WTC11 (cell line): ENCODE data around the gene HIKESHI. TPM values are rescaled to one million over a fixed set of nuclear protein-coding genes. Genes with fewer than 3 reads are reported as not detected.
"Not testable (repeated sequence)": the region's sequence is repeated elsewhere in the genome, so short reads cannot be mapped to it uniquely, and the experiment has no call there.

Experiments used
- ATAC-seq: fragments of 200-7000 bp; cut with Tn5 transposase; 2 replicates; pipeline ENCODE4 v1.10.0; 2021; ENCODE audit warnings: mild to moderate bottlenecking, moderate library complexity
- CTCF ChIA-PET: fragments of 300-600 bp; sonication (Branson Sonifier 250); formaldehyde crosslinking; loops from one replicate; lab custom pipeline; 2021; ENCODE audit warnings: antibody characterized with exemption; lab: Charles Lee
- POLR2A ChIA-PET: fragments of 350-600 bp; sonication (Branson Sonifier 250); formaldehyde crosslinking; loops from one replicate; lab custom pipeline; 2021; ENCODE audit warnings: antibody characterized with exemption; lab: Charles Lee
- DNase-seq: peaks from one replicate; pipeline ENCODE4 v3.0.0; 2021; ENCODE audit warnings: low spot score
- H3K27ac Mint-ChIP-seq: 2 replicates; pipeline ENCODE4 v1.8.0; 2021; ENCODE audit warnings: mixed read lengths
- H3K27me3 Mint-ChIP-seq: 2 replicates; pipeline ENCODE4 v1.8.0; 2021; ENCODE audit warnings: low read depth, mild to moderate bottlenecking, moderate library complexity, mixed read lengths
- H3K36me3 Mint-ChIP-seq: 2 replicates; pipeline ENCODE4 v1.8.0; 2021; ENCODE audit warnings: mixed read lengths
- H3K4me1 Mint-ChIP-seq: 2 replicates; pipeline ENCODE4 v1.8.0; 2022; ENCODE audit warnings: mixed read lengths
- H3K4me3 Mint-ChIP-seq: 2 replicates; pipeline ENCODE4 v1.8.0; 2021; ENCODE audit warnings: mild to moderate bottlenecking, moderate library complexity, mixed read lengths
- H3K9me3 Mint-ChIP-seq: 2 replicates; pipeline ENCODE4 v1.8.0; 2021; ENCODE audit warnings: mixed read lengths
- CBFB ChIP-seq: sonication (generic); formaldehyde crosslinking; IDR thresholded peaks from 2 replicates; pipeline ENCODE4 v1.8.1; 2022; ENCODE audit warnings: mild to moderate bottlenecking, low read depth, missing genetic modification reagents
- JUN ChIP-seq: sonication (generic); formaldehyde crosslinking; IDR thresholded peaks from 2 replicates; pipeline ENCODE4 v1.8.0; 2023; ENCODE audit warnings: mild to moderate bottlenecking, missing genetic modification reagents
- MYBL2 ChIP-seq: sonication (generic); formaldehyde crosslinking; IDR thresholded peaks from 2 replicates; pipeline ENCODE4 v1.8.1; 2023; ENCODE audit warnings: mild to moderate bottlenecking, moderate library complexity, missing genetic modification reagents
- NR1H2 ChIP-seq: sonication (generic); formaldehyde crosslinking; IDR thresholded peaks from 2 replicates; pipeline ENCODE4 v1.9.0; 2021; ENCODE audit warnings: mild to moderate bottlenecking, moderate library complexity, missing genetic modification reagents
- PRRX2 ChIP-seq: fragments of 250-450 bp; sonication (Bioruptor Pico); IDR thresholded peaks from 2 replicates; pipeline ENCODE4 v1.8.0; 2021; ENCODE audit warnings: mild to moderate bottlenecking
- TCF7 ChIP-seq: sonication (generic); formaldehyde crosslinking; IDR thresholded peaks from 2 replicates; pipeline ENCODE4 v1.8.0; 2022; ENCODE audit warnings: mild to moderate bottlenecking, low read depth, missing genetic modification reagents, moderate library complexity
- ZNF219 ChIP-seq: sonication (generic); formaldehyde crosslinking; IDR thresholded peaks from 2 replicates; pipeline ENCODE4 v1.8.0; 2023; ENCODE audit warnings: missing genetic modification reagents, mild to moderate bottlenecking, borderline replicate concordance
- total RNA-seq: library from RNA; stranded (reverse); gene quantifications from 3 replicates; pipeline ENCODE4 v1.2.3, GENCODE V29; 2021
- TF ChIP-seq, protein P1 (sequence below): sonication (generic); formaldehyde crosslinking; IDR thresholded peaks from 2 replicates; pipeline ENCODE4 v1.8.1; 2023; ENCODE audit warnings: mild to moderate bottlenecking, missing genetic modification reagents, moderate library complexity
- TF ChIP-seq, protein P2 (sequence below): sonication (generic); formaldehyde crosslinking; IDR thresholded peaks from 2 replicates; pipeline ENCODE4 v1.8.0; 2023; ENCODE audit warnings: missing genetic modification reagents
- TF ChIP-seq, protein P3 (sequence below): sonication (generic); formaldehyde crosslinking; IDR thresholded peaks from 2 replicates; pipeline ENCODE4 v1.8.1; 2022; ENCODE audit warnings: mild to moderate bottlenecking, missing genetic modification reagents, moderate library complexity, borderline replicate concordance

The HIKESHI gene
- total RNA-seq, 1 experiment from 2014 or later: 48.3 TPM

DNA sequence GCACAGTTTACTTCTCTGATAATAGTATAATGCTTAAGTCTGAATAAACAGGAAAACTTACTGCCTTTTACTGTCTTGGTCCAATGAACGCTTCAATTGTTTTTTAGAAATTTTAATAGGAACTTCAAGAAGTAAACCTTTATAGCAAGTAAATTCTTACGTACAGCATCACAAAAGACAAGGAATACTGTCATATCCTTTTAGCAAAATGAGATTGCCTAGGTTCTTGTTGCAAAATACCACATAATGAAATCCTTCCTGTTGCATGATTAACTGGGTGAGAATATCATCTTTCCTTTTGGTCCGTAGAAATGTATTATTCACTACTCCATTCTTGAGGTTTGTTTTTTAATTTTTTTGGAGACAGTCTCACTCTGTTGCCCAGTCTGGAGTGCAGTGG lies 22.3 kb upstream of the HIKESHI start:
- H3K27me3 Mint-ChIP-seq: no peaks in the 10 kb centered on the region
- CTCF ChIA-PET: no interaction called here
- TF ChIP-seq, protein P1, sequence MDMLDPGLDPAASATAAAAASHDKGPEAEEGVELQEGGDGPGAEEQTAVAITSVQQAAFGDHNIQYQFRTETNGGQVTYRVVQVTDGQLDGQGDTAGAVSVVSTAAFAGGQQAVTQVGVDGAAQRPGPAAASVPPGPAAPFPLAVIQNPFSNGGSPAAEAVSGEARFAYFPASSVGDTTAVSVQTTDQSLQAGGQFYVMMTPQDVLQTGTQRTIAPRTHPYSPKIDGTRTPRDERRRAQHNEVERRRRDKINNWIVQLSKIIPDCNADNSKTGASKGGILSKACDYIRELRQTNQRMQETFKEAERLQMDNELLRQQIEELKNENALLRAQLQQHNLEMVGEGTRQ (CRISPR knock-in tag): no peak
- TF ChIP-seq CBFB (CRISPR knock-in tag) (no peak), NR1H2 (CRISPR knock-in tag) (no peak), PRRX2 (no peak)
- TF ChIP-seq, protein P2, sequence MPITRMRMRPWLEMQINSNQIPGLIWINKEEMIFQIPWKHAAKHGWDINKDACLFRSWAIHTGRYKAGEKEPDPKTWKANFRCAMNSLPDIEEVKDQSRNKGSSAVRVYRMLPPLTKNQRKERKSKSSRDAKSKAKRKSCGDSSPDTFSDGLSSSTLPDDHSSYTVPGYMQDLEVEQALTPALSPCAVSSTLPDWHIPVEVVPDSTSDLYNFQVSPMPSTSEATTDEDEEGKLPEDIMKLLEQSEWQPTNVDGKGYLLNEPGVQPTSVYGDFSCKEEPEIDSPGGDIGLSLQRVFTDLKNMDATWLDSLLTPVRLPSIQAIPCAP (CRISPR knock-in tag): no peak
- TF ChIP-seq, protein P3, sequence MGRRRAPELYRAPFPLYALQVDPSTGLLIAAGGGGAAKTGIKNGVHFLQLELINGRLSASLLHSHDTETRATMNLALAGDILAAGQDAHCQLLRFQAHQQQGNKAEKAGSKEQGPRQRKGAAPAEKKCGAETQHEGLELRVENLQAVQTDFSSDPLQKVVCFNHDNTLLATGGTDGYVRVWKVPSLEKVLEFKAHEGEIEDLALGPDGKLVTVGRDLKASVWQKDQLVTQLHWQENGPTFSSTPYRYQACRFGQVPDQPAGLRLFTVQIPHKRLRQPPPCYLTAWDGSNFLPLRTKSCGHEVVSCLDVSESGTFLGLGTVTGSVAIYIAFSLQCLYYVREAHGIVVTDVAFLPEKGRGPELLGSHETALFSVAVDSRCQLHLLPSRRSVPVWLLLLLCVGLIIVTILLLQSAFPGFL (CRISPR knock-in tag): no peak
- H3K4me1 Mint-ChIP-seq: peaks cover under 1% of the 10 kb centered on the region; the same call in 1 of the 2 replicates
- ATAC-seq: no peak
- POLR2A ChIA-PET: no interaction called here
- no peaks in the 10 kb centered on the region for H3K9me3 Mint-ChIP-seq
- DNase-seq: no peak
- H3K36me3 Mint-ChIP-seq: peaks cover 23% of the 10 kb centered on the region
- no peak overlapping the region for H3K4me3 Mint-ChIP-seq
- H3K27ac Mint-ChIP-seq: no peak overlapping the region

DNA sequence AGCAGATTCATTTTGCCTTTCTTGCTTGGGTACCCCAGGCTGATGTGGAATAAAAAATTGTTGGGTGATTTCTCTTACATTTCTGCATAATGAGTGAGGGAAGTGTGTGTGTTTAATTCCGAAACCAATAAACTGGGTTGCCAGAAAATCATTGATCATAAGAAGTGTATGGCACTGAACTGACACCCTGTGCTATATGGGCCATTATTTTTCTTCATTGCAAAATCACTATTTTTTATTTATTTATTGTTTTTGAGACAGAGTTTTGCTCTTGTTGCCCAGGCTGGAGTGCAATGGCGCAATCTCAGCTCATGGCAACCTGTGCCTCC lies 14.6 kb upstream of the HIKESHI start:
- POLR2A ChIA-PET: no interaction called here
- DNase-seq: no peak
- no peak for TF ChIP-seq ZNF219
- no peak for TF ChIP-seq JUN (CRISPR knock-in tag)
- TF ChIP-seq MYBL2 (CRISPR knock-in tag): no peak
- TF ChIP-seq, all 79 proteins: peak for 0
- peaks cover 5% of the 10 kb centered on the region for H3K4me1 Mint-ChIP-seq
- H3K27ac Mint-ChIP-seq: no peak overlapping the region; the same call in 1 of the 2 replicates
- H3K36me3 Mint-ChIP-seq: peaks cover 4% of the 10 kb centered on the region; the same call in 1 of the 2 replicates
- H3K27me3 Mint-ChIP-seq: no peaks in the 10 kb centered on the region
- no peak for ATAC-seq
- H3K4me3 Mint-ChIP-seq: no peak overlapping the region
- H3K9me3 Mint-ChIP-seq: no peaks in the 10 kb centered on the region
- CTCF ChIA-PET: interaction anchor here (0.5 kb wide), 1 partner anchor 433 kb away, joined by 4 read pairs; no protein-coding TSS in a partner anchor

DNA sequence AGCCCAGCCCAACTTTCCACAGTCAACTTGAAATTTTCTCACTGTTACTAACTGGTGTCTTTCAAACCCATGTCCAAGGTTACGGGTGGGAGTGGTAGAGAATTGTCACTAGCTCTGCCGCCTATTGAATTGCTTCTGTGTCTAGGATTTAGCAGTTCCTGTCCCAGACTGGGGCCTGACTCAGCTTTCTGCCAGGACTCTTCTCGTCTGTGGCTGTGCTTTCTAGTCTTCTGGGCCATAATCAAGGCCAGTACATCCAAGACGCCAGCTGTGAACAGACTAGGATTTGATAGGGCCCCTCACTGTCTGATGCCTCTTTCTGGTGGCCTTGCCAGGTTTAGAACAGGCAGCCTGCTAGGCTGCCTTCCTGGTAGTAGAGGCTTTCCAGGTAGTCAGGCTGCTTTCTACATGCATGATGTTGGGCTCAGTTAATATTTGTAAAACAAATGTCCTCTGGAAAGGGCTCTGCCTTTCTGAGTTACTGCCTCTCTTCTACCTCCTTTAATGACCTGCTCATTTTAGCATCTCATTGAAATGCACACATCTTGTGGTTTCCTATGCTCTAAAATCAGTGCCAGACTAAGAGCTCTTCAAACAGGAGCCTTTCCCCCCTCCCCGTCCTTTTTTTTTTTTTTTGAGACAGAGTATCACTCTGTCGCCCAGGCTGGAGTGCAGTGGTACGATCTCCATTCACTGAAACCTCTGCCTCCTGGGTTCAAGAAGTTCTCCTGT lies 13.1 kb upstream of the HIKESHI start:
- no peak for TF ChIP-seq TCF7
- peaks cover 4% of the 10 kb centered on the region; the same call in 1 of the 2 replicates for H3K36me3 Mint-ChIP-seq
- no peak overlapping the region for H3K27ac Mint-ChIP-seq
- no peaks in the 10 kb centered on the region for H3K27me3 Mint-ChIP-seq
- POLR2A ChIA-PET: no interaction called here
- H3K9me3 Mint-ChIP-seq: no peaks in the 10 kb centered on the region
- no peak for ATAC-seq
- H3K4me1 Mint-ChIP-seq: peaks cover 5% of the 10 kb centered on the region
- no peak overlapping the region for H3K4me3 Mint-ChIP-seq
- DNase-seq: no peak
- CTCF ChIA-PET: interaction anchor here (2.6 kb wide), 1 partner anchor 434 kb away, joined by 7 read pairs; the partner anchor contains the start of gene CCDC83

DNA sequence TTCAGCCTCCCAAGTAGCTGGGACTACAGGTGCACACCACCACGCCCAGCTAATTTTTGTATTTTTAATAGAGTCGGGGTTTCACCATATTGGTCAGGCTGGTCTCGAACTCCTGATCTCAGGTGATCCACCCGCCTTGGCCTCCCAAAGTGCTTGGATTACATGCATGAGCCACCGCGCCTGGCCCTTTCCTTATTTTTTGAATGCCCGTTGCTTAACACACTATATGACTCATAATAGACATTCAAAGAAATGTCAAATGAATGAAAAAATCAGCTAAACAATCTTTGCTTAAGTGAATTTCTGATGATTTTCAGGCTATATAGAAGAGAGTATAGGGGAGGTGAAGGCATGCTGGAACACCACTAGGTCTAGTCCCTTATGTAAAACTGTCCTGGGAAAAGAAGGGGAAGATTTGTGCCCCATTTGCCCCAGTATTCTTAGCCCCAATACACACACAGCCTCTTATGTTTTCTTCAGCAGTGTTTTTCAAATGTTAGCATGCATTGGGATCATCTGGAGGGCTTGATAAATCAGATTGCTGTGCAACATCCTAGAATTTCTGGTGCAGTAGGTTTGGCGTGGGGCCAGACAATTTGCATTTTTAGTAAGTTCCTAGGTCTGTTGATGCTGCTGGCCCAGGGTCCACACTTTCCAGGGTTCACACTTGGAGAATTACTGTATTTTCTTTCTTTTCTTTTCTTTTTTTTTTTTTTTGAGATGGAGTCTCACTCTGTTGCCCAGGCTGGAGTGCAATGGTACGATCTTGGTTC lies 12.3 kb upstream of the HIKESHI start:
- POLR2A ChIA-PET, ATAC-seq, H3K27me3 Mint-ChIP-seq, H3K9me3 Mint-ChIP-seq, H3K36me3 Mint-ChIP-seq, H3K4me1 Mint-ChIP-seq, H3K4me3 Mint-ChIP-seq, DNase-seq, H3K27ac Mint-ChIP-seq: not testable (repeated sequence)
- CTCF ChIA-PET: interaction anchor here (2.6 kb wide), 1 partner anchor 435 kb away, joined by 7 read pairs; the partner anchor contains the start of gene CCDC83
